ENCODE data around the gene ZFAND3. TPM values are rescaled to one million over a fixed set of nuclear protein-coding genes. Genes with fewer than 3 reads are reported as not detected.

ZFAND3 gene
- total and polyA plus RNA-seq, 2 of the 4 experiments (the other 2 are of a cell fraction) = 10.9 to 26.7 TPM

DNA sequence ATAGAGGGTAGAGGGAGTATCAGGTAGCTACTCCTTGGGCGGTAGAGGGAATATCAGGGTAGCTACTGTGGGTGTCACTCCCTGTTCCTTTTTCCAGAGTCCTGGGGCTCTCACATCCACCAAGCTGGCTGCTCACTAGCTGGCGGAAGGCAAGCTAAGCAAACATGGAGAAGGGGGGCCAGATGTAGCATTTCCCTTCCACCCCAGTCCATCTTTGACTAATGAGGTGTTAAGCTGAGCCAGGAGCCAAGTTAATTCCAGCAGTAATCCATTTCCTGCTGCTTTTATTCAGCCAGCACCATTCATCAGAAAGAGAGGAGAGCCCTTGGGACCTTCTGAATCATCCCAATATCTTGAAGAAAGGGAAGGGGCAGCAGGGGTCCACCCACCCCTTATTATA, 330.0 kb downstream of the ZFAND3 start:
- Histone ChIP-seq H3K4me2 (ENCODE audit: low read depth, low read length) (no peak overlapping the region), H2BK15ac (ENCODE audit: low read depth, low read length) (no peak overlapping the region)
- no TSS peak for BruUV-seq (replicated peaks)

More for the DNA sequence above, 330.0 kb downstream of the ZFAND3 start:
- Histone ChIP-seq H2AK9ac (replicated peaks; ENCODE audit: low read depth, low read length, poor library complexity) (no peak overlapping the region), H2BK120ac (ENCODE audit: low read depth, low read length) (no peak overlapping the region), H3K23ac (ENCODE audit: low read depth, low read length) (peak overlapping the region; percentile 65; the same call in 1 of the 2 replicates), H2BK20ac (ENCODE audit: low read depth, low read length) (no peak overlapping the region), H3K36me3 (ENCODE audit: control insufficient read depth, insufficient read depth, low read length) (peaks cover 14% of the 10 kb centered on the region), H4K91ac (ENCODE audit: insufficient read depth, low read depth, low read length) (no peak overlapping the region; the same call in 1 of the 2 replicates), H3K56ac (ENCODE audit: extremely low read depth, insufficient read depth, low read length) (no peak overlapping the region), H4K20me1 (ENCODE audit: insufficient read depth, low read length) (peaks cover 58% of the 10 kb centered on the region), H4K5ac (ENCODE audit: low read depth, low read length) (no peak overlapping the region), H2AFZ (replicated peaks; ENCODE audit: low read length, poor library complexity) (no peak overlapping the region), H3K4me3 (ENCODE audit: insufficient read depth, low read depth, low read length) (no peak overlapping the region), H3K9me1 (ENCODE audit: insufficient read depth, low read length) (peaks cover 24% of the 10 kb centered on the region), H3K4ac (ENCODE audit: low read depth, low read length) (no peak overlapping the region), H3K9me3 (ENCODE audit: control insufficient read depth, insufficient read depth, low read length) (no peaks in the 10 kb centered on the region), H2AK5ac (ENCODE audit: low read depth, low read length) (peak overlapping the region; percentile 1; the same call in 1 of the 2 replicates), H3K27me3 (ENCODE audit: control insufficient read depth, insufficient read depth, low read length) (no peaks in the 10 kb centered on the region), H4K8ac (ENCODE audit: low read depth in 2 of 2, low read length in 2 of 2) (no peak overlapping the region), H3K4me1 (ENCODE audit: control insufficient read depth, insufficient read depth, low read length) (peaks cover 18% of the 10 kb centered on the region; the same call in 1 of the 2 replicates), H3K14ac (replicated peaks; ENCODE audit: low read depth, low read length) (no peak overlapping the region), H3K79me1 (ENCODE audit: low read depth in 1 of 2, low read length in 2 of 2) (peaks cover 40 to 87% of the 10 kb centered on the region in 2 experiments), H2BK5ac (ENCODE audit: low read depth, low read length, poor library complexity, severe bottlenecking) (no peak overlapping the region), H3K9ac (ENCODE audit: low read depth, low read length) (no peak overlapping the region), H3K18ac (ENCODE audit: low read depth, low read length) (no peak overlapping the region), H3K27ac (ENCODE audit: insufficient read depth, low read length) (no peak overlapping the region)
- WGBS, 2 experiments (ENCODE audit: extremely low coverage in 2 of 2, insufficient read length in 1 of 2) = 43% methylated on average over 1 of the region's 2 CpGs; no CpG with 5 or more reads in 1 of the 2 experiments
- ChIA-PET CTCF (no interaction called here), POLR2A (ENCODE audit: unreplicated experiment) (interaction anchor here (0.6 kb wide), 1 partner anchor 18 kb away, joined by 3 read pairs; no protein-coding TSS in a partner anchor)
- in situ Hi-C loops (cut with MboI; ENCODE audit: low sequenced_read_pairs) (no loop called here), intact Hi-C loops (cut with micrococcal nuclease) (loop anchor here (10.0 kb wide), 2 partner anchors 115 to 415 kb away; no protein-coding TSS in a partner anchor), dilution Hi-C loops (cut with HindIII; ENCODE audit: low sequenced_read_pairs, unreplicated experiment) (no loop called here)
- peak; percentile 49 for DNase-seq
- ATAC-seq (ENCODE audit: low read depth) = peak; percentile 50
- TF ChIP-seq CEBPB (IDR thresholded peaks at IDR 0.05; ENCODE audit: low read depth, low read length) = no peak
- TF ChIP-seq USF2 (IDR thresholded peaks at IDR 0.05; ENCODE audit: low read depth, low read length) = no peak
- TF ChIP-seq RAD21 (IDR thresholded peaks at IDR 0.05; ENCODE audit: low read length) = no peak
- no peak for TF ChIP-seq NFE2L2 (IDR thresholded peaks at IDR 0.05; ENCODE audit: low read depth, low read length)
- no peak for TF ChIP-seq MAZ (IDR thresholded peaks at IDR 0.05; ENCODE audit: borderline replicate concordance, low read depth, low read length)
- no peak for TF ChIP-seq RFX5 (IDR thresholded peaks at IDR 0.05; ENCODE audit: low read depth, low read length)
- no peak for TF ChIP-seq CTCF (conservative IDR thresholded peaks at IDR 0.05; ENCODE audit: low read depth, low read length)
- no peak for TF ChIP-seq RCOR1 (IDR thresholded peaks at IDR 0.05; ENCODE audit: insufficient replicate concordance, low read length)
- TF ChIP-seq SMC3 (IDR thresholded peaks at IDR 0.05; ENCODE audit: low read depth, low read length) = no peak
- TF ChIP-seq CHD1 (IDR thresholded peaks at IDR 0.05; ENCODE audit: low read depth, low read length) = no peak
- TF ChIP-seq, protein P1, sequence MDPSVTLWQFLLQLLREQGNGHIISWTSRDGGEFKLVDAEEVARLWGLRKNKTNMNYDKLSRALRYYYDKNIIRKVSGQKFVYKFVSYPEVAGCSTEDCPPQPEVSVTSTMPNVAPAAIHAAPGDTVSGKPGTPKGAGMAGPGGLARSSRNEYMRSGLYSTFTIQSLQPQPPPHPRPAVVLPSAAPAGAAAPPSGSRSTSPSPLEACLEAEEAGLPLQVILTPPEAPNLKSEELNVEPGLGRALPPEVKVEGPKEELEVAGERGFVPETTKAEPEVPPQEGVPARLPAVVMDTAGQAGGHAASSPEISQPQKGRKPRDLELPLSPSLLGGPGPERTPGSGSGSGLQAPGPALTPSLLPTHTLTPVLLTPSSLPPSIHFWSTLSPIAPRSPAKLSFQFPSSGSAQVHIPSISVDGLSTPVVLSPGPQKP (IDR thresholded peaks at IDR 0.05; ENCODE audit: borderline replicate concordance, low read depth, low read length) = no peak
- no peak for TF ChIP-seq FOS (IDR thresholded peaks at IDR 0.05; ENCODE audit: low read depth, low read length)
- TF ChIP-seq MXI1 (IDR thresholded peaks at IDR 0.05; ENCODE audit: borderline replicate concordance, low read depth, low read length) = no peak
- no peak for TF ChIP-seq MAFK (IDR thresholded peaks at IDR 0.05; ENCODE audit: low read depth, low read length)
- no peak for TF ChIP-seq BHLHE40 (IDR thresholded peaks at IDR 0.05; ENCODE audit: low read depth, low read length)
- TF ChIP-seq POLR2A (IDR thresholded peaks at IDR 0.05; ENCODE audit: low read depth, low read length) = no peak

Data from IMR-90 (cell line).